ENCODE data around the gene IAH1. TPM values are rescaled to one million over a fixed set of nuclear protein-coding genes. Genes with fewer than 3 reads are reported as not detected.

IAH1 gene
- total and polyA plus RNA-seq, 12 donors: 61.9 to 203 (median 84.5) TPM

DNA sequence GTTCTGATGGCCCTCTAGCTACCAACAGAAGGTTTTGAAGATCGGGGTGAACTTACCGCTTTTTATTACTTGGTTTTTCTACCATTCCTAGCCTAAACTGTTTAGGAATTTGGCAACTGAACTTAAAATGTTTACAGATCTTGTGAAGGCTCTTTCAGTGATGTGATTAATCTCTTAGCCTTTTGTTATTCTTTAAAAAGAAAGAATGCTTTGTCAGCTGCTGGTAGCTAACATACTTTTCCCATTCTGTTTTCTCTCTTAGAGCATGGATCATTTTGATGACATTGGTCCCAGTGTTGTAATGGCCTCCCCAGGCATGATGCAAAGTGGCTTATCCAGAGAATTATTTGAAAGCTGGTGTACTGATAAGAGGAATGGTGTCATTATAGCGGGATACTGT is 32.8 kb upstream of the IAH1 start:
- intact Hi-C loops (cut with DNase I): no loop called here
- no peak for DNase-seq
- H3K27ac ChIP-seq: no peak overlapping the region
- H3K27me3 ChIP-seq: no peaks in the 10 kb centered on the region
- no peaks in the 10 kb centered on the region for H3K9me3 ChIP-seq (replicated peaks in 1 of 3)
- TF ChIP-seq POLR2A (IDR thresholded peaks at IDR 0.05): no peak
- TF ChIP-seq, protein P1, sequence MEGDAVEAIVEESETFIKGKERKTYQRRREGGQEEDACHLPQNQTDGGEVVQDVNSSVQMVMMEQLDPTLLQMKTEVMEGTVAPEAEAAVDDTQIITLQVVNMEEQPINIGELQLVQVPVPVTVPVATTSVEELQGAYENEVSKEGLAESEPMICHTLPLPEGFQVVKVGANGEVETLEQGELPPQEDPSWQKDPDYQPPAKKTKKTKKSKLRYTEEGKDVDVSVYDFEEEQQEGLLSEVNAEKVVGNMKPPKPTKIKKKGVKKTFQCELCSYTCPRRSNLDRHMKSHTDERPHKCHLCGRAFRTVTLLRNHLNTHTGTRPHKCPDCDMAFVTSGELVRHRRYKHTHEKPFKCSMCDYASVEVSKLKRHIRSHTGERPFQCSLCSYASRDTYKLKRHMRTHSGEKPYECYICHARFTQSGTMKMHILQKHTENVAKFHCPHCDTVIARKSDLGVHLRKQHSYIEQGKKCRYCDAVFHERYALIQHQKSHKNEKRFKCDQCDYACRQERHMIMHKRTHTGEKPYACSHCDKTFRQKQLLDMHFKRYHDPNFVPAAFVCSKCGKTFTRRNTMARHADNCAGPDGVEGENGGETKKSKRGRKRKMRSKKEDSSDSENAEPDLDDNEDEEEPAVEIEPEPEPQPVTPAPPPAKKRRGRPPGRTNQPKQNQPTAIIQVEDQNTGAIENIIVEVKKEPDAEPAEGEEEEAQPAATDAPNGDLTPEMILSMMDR (IDR thresholded peaks at IDR 0.05): no peak
- peaks cover 0 to 67% of the 10 kb centered on the region in 2 donors for H3K36me3 ChIP-seq (replicated peaks in 1 of 2)
- WGBS, 4 donors: 41 to 57% (median 50%) methylated on average over 3 of the region's 3 CpGs
- H3K4me3 ChIP-seq: no peak overlapping the region
- no peaks in the 10 kb centered on the region for H3K4me1 ChIP-seq (replicated peaks in 1 of 2)

DNA sequence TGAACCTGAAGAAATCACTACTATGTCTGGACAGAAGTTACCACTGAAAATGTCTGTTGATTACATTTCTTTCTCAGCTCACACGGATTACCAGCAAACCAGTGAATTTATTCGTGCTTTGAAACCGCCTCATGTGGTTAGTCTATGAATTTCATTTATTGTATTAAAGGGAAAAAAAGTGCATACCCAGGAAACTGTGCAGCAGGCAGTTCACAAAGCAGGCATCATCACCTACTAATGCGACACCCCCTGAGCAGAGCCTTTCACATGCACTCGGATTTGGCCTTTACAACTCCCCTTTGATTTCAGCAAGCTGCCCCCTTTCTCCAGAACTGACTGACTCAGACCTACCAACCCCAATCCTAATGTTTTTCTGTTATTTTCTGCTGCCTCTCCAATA is 30.8 kb upstream of the IAH1 start:
- DNase-seq: no peak
- Histone ChIP-seq H3K4me1 (replicated peaks in 1 of 2) (no peaks in the 10 kb centered on the region), H3K27ac (no peak overlapping the region), H3K36me3 (replicated peaks in 1 of 2) (peaks cover 0 to 61% of the 10 kb centered on the region in 2 donors), H3K27me3 (no peaks in the 10 kb centered on the region), H3K9me3 (replicated peaks in 1 of 3) (no peaks in the 10 kb centered on the region), H3K4me3 (no peak overlapping the region)
- 88 to 95% (median 92%) methylated on average over 5 of the region's 5 CpGs for WGBS, 4 donors
- intact Hi-C loops (cut with DNase I): no loop called here
- TF ChIP-seq POLR2A (IDR thresholded peaks at IDR 0.05): no peak
- TF ChIP-seq, protein P1 (IDR thresholded peaks at IDR 0.05): no peak

DNA sequence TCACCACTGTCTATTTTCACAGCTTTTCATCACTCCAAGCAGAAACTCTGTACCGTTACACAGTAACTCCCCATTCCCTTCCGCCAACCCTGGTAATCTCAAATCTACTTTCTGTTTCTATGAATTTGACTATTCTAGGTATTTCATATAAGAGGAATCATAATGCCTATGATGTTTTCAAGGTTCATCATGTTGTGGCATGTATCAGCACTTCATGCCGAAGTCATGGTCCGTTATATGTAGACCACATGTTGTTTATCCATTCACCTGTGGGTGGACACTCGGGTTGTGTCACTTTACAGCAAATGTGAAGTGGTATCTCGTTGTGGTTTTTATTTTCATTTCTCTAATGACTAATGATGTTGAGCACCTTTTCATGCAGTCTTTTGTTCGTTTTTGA is 29.3 kb upstream of the IAH1 start:
- Histone ChIP-seq H3K27ac (no peak overlapping the region), H3K27me3 (no peaks in the 10 kb centered on the region), H3K4me3 (no peak overlapping the region), H3K4me1 (replicated peaks in 1 of 2) (no peaks in the 10 kb centered on the region), H3K36me3 (replicated peaks in 1 of 2) (peaks cover 0 to 55% of the 10 kb centered on the region in 2 donors), H3K9me3 (replicated peaks in 1 of 3) (no peaks in the 10 kb centered on the region)
- intact Hi-C loops (cut with DNase I): no loop called here
- WGBS, 4 donors: 77 to 94% (median 89%) methylated on average over 7 of the region's 7 CpGs
- TF ChIP-seq, protein P1 (IDR thresholded peaks at IDR 0.05): no peak
- TF ChIP-seq POLR2A (IDR thresholded peaks at IDR 0.05): no peak
- no peak for DNase-seq

DNA sequence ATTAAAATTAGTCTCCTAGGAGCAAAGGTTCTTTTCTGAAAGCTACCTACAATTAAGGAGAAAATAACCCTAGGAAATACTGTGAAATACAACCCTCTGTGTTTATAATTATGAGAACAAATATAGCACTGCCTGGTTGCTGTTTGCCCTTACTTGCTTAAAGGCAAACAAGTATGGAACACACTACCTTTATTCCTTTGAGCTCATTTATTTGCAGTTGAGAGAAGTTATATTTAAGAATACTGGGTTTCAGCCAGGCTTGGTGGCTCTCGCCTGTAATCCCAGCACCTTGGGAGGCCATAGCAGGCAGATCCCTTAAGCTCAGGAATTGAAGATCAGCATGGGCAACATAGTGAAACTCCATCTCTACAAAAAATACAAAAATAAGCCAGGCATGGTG is 23.1 kb upstream of the IAH1 start:
- Histone ChIP-seq H3K9me3 (replicated peaks in 1 of 3) (no peaks in the 10 kb centered on the region), H3K27ac (no peak overlapping the region), H3K4me1 (replicated peaks in 1 of 2) (no peaks in the 10 kb centered on the region), H3K27me3 (no peaks in the 10 kb centered on the region), H3K4me3 (no peak overlapping the region), H3K36me3 (replicated peaks in 1 of 2) (peaks cover 0 to 34% of the 10 kb centered on the region in 2 donors)
- TF ChIP-seq, protein P1 (IDR thresholded peaks at IDR 0.05): no peak
- TF ChIP-seq POLR2A (IDR thresholded peaks at IDR 0.05): no peak
- intact Hi-C loops (cut with DNase I): no loop called here
- no peak for DNase-seq
- WGBS, 4 donors: 87 to 100% (median 98%) methylated on average over 1 of the region's 1 CpG
